Parathyroid adenoma (tissue), 2 donors: ENCODE results near the gene ANO2.

ENCODE experiments used
- H2AFZ ChIP-seq: fragments of 300-600 bp; sonication (generic); one replicate; pipeline ENCODE4 v1.7.0; 2017; ENCODE audit warnings: antibody characterized with exemption, mild to moderate bottlenecking
- H3K27ac ChIP-seq: fragments of 300-600 bp; sonication (generic); one replicate; pipeline ENCODE4 v1.7.0; 2017
- H3K27me3 ChIP-seq: fragments of 300-600 bp; sonication (generic); one replicate; pipeline ENCODE4 v1.7.0; 2017; ENCODE audit warnings: low read length; ENCODE audit not compliant: control insufficient read depth, insufficient read depth
- H3K36me3 ChIP-seq: fragments of 300-600 bp; sonication (generic); one replicate; pipeline ENCODE4 v1.7.0; 2017; ENCODE audit warnings: low read length; ENCODE audit not compliant: control insufficient read depth, insufficient read depth
- H3K4me1 ChIP-seq: fragments of 300-600 bp; sonication (generic); one replicate; pipeline ENCODE4 v1.7.0; 2017; ENCODE audit warnings: control low read depth
- H3K4me2 ChIP-seq: fragments of 300-600 bp; sonication (generic); one replicate; pipeline ENCODE4 v1.7.0; 2017; ENCODE audit warnings: low read length
- H3K4me3 ChIP-seq: fragments of 300-600 bp; sonication (generic); one replicate; pipeline ENCODE4 v1.7.0; 2017; ENCODE audit warnings: low read depth, low read length
- H3K79me2 ChIP-seq: fragments of 300-600 bp; sonication (generic); one replicate; pipeline ENCODE4 v1.7.0; 2017; ENCODE audit warnings: control low read depth
- H3K9ac ChIP-seq: fragments of 300-600 bp; sonication (generic); one replicate; pipeline ENCODE4 v1.7.0; 2017; ENCODE audit warnings: mild to moderate bottlenecking
- H3K9me3 ChIP-seq: fragments of 300-600 bp; sonication (generic); one replicate; pipeline ENCODE4 v1.7.0; 2017; ENCODE audit warnings: low read length; ENCODE audit not compliant: control insufficient read depth
- TF ChIP-seq, protein P1 (sequence below): fragments of 300-600 bp; sonication (generic); IDR thresholded peaks from one replicate; pipeline ENCODE4 v1.7.0; 2017; ENCODE audit warnings: antibody characterized with exemption, mild to moderate bottlenecking
- donor health status: primary hyperparathyroidism.

The ANO2 gene

GRCh38 chr12:5910790-5911548 lies 34.1 kb downstream of the ANO2 start:
- TF ChIP-seq, protein P1, sequence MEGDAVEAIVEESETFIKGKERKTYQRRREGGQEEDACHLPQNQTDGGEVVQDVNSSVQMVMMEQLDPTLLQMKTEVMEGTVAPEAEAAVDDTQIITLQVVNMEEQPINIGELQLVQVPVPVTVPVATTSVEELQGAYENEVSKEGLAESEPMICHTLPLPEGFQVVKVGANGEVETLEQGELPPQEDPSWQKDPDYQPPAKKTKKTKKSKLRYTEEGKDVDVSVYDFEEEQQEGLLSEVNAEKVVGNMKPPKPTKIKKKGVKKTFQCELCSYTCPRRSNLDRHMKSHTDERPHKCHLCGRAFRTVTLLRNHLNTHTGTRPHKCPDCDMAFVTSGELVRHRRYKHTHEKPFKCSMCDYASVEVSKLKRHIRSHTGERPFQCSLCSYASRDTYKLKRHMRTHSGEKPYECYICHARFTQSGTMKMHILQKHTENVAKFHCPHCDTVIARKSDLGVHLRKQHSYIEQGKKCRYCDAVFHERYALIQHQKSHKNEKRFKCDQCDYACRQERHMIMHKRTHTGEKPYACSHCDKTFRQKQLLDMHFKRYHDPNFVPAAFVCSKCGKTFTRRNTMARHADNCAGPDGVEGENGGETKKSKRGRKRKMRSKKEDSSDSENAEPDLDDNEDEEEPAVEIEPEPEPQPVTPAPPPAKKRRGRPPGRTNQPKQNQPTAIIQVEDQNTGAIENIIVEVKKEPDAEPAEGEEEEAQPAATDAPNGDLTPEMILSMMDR: no peak

GRCh38 chr12:5909560-5909959 lies 35.5 kb downstream of the ANO2 start:
- no peak overlapping the region for H3K9ac ChIP-seq
- no peak overlapping the region for H2AFZ ChIP-seq
- H3K4me2 ChIP-seq: no peak overlapping the region
- no peaks in the 10 kb centered on the region for H3K27me3 ChIP-seq
- no peaks in the 10 kb centered on the region for H3K4me1 ChIP-seq
- no peaks in the 10 kb centered on the region for H3K79me2 ChIP-seq
- H3K9me3 ChIP-seq: no peaks in the 10 kb centered on the region
- no peaks in the 10 kb centered on the region for H3K36me3 ChIP-seq
- TF ChIP-seq, protein P1: no peak
- no peak overlapping the region for H3K27ac ChIP-seq
- H3K4me3 ChIP-seq: no peak overlapping the region

More at GRCh38 chr12:5910790-5911548, 34.1 kb downstream of the ANO2 start:
- H3K36me3 ChIP-seq: no peaks in the 10 kb centered on the region
- H2AFZ ChIP-seq: no peak overlapping the region
- no peaks in the 10 kb centered on the region for H3K27me3 ChIP-seq
- no peak overlapping the region for H3K27ac ChIP-seq
- H3K4me1 ChIP-seq: no peaks in the 10 kb centered on the region
- H3K9ac ChIP-seq: no peak overlapping the region
- H3K79me2 ChIP-seq: no peaks in the 10 kb centered on the region
- H3K4me2 ChIP-seq: no peak overlapping the region
- H3K4me3 ChIP-seq: no peak overlapping the region
- H3K9me3 ChIP-seq: no peaks in the 10 kb centered on the region

- Histone ChIP-seq H3K79me2 (no peaks in the 10 kb centered on the region), H3K27ac (no peak overlapping the region), H3K4me1 (no peaks in the 10 kb centered on the region), H3K4me3 (no peak overlapping the region), H3K9ac (no peak overlapping the region), H3K36me3 (no peaks in the 10 kb centered on the region), H3K9me3 (no peaks in the 10 kb centered on the region), H3K4me2 (no peak overlapping the region), H3K27me3 (no peaks in the 10 kb centered on the region), H2AFZ (no peak overlapping the region)
- TF ChIP-seq, protein P1: no peak
Measured at GRCh38 chr12:5908251-5908650, 36.8 kb downstream of the ANO2 start.

GRCh38 chr12:5907807-5908206 lies 37.3 kb downstream of the ANO2 start:
- Histone ChIP-seq H3K27ac (no peak overlapping the region), H2AFZ (no peak overlapping the region), H3K9me3 (no peaks in the 10 kb centered on the region), H3K9ac (no peak overlapping the region), H3K4me2 (no peak overlapping the region), H3K79me2 (no peaks in the 10 kb centered on the region), H3K27me3 (no peaks in the 10 kb centered on the region), H3K36me3 (no peaks in the 10 kb centered on the region), H3K4me1 (no peaks in the 10 kb centered on the region), H3K4me3 (no peak overlapping the region)
- TF ChIP-seq, protein P1: no peak

GRCh38 chr12:5905757-5906156 lies 39.3 kb downstream of the ANO2 start:
- Histone ChIP-seq H3K27ac (no peak overlapping the region), H3K27me3 (no peaks in the 10 kb centered on the region), H2AFZ (no peak overlapping the region), H3K4me2 (no peak overlapping the region), H3K9me3 (no peaks in the 10 kb centered on the region), H3K36me3 (no peaks in the 10 kb centered on the region), H3K4me3 (no peak overlapping the region), H3K9ac (no peak overlapping the region), H3K79me2 (no peaks in the 10 kb centered on the region), H3K4me1 (no peaks in the 10 kb centered on the region)
- TF ChIP-seq, protein P1: no peak
